KOPT-K1 (cell line): Measurements from ENCODE around the gene CBLC.

Source experiments
- H3K27ac ChIP-seq: fragments of 200-600 bp; sonication (generic); 2 replicates; pipeline ENCODE4 v1.5.1; 2016; ENCODE audit warnings: antibody characterized with exemption, mild to moderate bottlenecking, low read depth, low read length; ENCODE audit not compliant: poor library complexity, severe bottlenecking
- H3K36me3 ChIP-seq: fragments of 200-600 bp; sonication (generic); 2 replicates; pipeline ENCODE4 v1.5.1; 2017; ENCODE audit warnings: antibody characterized with exemption, mild to moderate bottlenecking, low read length, moderate library complexity; ENCODE audit not compliant: insufficient read depth
- H3K9me3 ChIP-seq: fragments of 200-600 bp; sonication (generic); 2 replicates; pipeline ENCODE4 v1.5.1; 2017; ENCODE audit warnings: antibody characterized with exemption, low read length, mild to moderate bottlenecking; ENCODE audit not compliant: insufficient read depth, poor library complexity, severe bottlenecking

The CBLC gene, protein sequence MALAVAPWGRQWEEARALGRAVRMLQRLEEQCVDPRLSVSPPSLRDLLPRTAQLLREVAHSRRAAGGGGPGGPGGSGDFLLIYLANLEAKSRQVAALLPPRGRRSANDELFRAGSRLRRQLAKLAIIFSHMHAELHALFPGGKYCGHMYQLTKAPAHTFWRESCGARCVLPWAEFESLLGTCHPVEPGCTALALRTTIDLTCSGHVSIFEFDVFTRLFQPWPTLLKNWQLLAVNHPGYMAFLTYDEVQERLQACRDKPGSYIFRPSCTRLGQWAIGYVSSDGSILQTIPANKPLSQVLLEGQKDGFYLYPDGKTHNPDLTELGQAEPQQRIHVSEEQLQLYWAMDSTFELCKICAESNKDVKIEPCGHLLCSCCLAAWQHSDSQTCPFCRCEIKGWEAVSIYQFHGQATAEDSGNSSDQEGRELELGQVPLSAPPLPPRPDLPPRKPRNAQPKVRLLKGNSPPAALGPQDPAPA

DNA sequence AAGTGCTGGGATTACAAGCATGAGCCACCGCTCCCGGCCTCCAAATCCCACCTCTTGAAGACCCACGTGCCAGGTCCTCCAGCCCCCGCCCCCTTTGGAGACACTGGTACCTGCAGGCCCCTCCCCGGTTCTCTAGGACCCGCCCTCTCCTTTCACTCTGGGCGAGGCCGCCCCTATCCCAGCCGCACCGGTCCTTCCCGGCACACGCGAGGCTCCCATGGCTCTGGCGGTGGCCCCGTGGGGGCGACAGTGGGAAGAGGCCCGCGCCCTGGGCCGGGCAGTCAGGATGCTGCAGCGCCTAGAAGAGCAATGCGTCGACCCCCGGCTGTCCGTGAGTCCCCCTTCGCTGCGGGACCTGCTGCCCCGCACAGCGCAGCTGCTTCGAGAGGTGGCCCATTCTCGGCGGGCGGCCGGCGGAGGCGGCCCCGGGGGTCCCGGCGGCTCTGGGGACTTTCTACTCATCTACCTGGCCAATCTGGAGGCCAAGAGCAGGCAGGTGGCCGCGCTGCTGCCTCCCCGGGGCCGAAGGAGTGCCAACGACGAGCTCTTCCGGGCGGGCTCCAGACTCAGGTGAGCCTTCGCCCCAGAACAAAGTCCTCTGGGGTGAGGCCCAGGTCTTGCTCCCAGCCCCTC is at the start of gene CBLC:
Gene CBLC, plus strand, starts transcription at position 176 of the 633 bp plus-strand sequence. Its CDS starts 42 bp downstream, at position 218.
- Histone ChIP-seq H3K9me3 (no peaks in the 10 kb centered on the region), H3K27ac (no peak within 1 kb of the TSS), H3K36me3 (no peaks in the 10 kb centered on the region)

DNA sequence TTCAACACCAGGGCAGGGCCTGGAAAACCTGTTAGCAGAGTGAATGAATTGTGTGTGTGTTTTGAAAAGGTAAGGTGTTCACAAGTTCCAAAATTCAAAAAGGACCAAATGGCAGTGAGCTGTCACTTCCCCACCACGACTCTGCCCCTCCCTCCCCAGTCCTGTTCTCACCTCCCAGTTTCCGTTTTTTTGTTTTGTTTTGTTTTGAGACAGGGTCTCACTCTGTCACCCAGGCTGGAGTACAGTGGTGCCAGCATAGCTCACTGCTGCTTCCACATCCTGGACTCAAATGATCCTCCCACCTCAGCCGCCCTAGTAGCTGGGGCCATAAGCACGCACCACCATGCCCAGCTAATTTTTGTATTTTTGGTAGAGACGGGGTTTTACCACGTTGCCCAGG is 49.5 kb upstream of the CBLC start:
- H3K27ac ChIP-seq, result no peak overlapping the region
- H3K36me3 ChIP-seq, result no peaks in the 10 kb centered on the region
- no peaks in the 10 kb centered on the region for H3K9me3 ChIP-seq

GRCh38 chr19:44729516-44730033 is 48.1 kb upstream of the CBLC start:
- Histone ChIP-seq H3K36me3 (no peaks in the 10 kb centered on the region), H3K27ac (no peak overlapping the region), H3K9me3 (no peaks in the 10 kb centered on the region)

DNA sequence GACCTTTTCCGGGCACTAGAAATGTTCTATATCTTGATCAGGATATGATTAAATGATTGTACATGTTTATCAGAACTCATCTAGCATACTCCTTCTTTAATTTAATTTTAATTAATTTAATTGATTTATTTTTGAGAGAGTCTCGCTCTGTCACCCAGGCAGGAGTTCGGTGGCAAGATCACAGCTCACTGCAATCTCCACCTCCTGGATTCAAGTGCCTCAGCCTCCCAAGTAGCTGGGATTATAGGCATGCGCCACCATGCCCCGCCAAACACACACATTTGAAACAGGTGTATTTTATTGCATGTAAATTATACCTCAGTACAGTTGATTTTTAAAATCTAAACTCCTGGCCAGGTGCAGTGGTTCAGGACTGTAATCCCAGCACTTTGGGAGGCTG is 46.6 kb upstream of the CBLC start:
- no peak overlapping the region for H3K27ac ChIP-seq

DNA sequence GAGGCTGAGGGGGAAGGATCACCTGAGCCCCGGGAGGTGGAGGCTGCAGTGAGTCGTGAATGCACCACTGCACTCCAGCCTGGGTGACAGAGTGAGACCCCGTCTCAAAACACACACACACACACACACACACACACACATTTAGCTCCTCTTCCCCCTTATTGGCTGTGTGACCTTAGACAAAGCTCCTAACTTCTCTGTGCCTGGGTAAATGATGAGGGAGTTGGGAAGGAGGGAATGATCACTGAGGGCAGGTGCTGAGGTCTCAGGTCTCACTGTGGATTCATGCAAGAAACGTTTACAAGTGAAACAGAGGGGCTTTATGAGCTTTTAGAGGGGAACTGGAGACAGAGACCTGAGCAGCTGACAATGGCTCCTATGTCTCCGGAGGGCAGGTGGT is 46.1 kb upstream of the CBLC start:
- H3K36me3 ChIP-seq, result no peaks in the 10 kb centered on the region
- H3K9me3 ChIP-seq, result no peaks in the 10 kb centered on the region
- H3K27ac ChIP-seq, result no peak overlapping the region

More for the DNA sequence above, 46.6 kb upstream of the CBLC start:
- H3K36me3 ChIP-seq, result no peaks in the 10 kb centered on the region
- no peaks in the 10 kb centered on the region for H3K9me3 ChIP-seq

DNA sequence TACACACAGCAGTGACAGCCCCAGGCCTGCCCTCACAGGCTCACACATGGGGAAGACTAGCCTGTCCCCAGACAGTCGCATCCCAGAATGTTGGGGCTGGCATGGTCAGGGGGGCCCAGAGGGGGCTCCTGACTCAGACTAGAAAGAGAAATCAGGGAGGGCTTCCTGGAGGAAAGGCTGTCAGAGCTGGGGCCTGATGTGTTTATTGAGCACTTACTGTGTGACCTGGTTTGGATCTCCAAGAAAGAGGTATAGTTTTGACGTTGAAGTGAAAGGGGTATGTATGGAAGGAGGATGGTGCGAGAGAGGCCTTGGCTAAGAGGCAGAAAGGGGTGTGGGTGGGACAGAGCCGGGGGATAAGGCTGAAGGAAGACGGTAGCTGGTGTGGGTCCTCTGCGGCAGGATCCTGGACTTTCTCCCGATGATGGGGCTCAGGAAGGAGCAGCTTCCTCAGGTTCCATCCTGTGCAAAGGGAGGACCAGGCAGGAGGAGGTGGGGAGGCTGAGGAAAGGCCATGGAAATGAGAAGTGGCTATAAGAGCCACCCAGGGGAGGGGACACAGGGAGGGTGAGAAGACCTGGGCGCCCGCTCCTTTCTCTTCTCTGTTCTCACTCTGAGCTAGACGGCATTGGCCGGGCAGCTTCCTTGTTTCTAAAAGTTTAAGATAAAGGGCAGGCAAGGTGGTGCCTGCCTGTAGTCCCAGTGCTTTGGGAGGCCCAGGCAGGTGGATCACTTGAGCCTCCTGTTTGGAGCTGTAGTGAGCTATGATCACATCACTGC is 45.3 kb upstream of the CBLC start:
- Histone ChIP-seq H3K27ac (no peak overlapping the region), H3K9me3 (no peaks in the 10 kb centered on the region), H3K36me3 (no peaks in the 10 kb centered on the region)

DNA sequence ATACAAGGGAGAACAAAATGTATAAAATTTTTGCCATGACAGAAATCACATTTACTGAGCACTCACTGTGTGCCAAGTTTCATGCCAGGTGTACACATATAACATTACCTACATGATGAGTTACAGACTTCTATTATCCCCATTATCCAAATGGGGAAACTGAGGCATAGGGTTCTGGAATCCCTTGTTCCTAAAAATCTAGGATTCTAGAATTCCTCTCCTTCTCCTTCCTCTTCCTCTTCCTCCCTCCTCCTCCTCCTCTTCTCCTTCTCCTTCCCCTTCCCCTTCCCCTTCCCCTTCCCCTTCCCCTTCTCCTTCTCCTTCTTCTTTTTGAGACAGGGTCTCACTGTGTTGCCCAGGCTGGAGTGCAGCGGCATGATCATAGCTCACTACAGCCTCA is 43.3 kb upstream of the CBLC start:
- H3K27ac ChIP-seq, result no peak overlapping the region
- no peaks in the 10 kb centered on the region for H3K36me3 ChIP-seq
- H3K9me3 ChIP-seq, result no peaks in the 10 kb centered on the region

GRCh38 chr19:44735011-44735410 is 42.7 kb upstream of the CBLC start:
- Histone ChIP-seq H3K9me3 (no peaks in the 10 kb centered on the region), H3K27ac (no peak overlapping the region), H3K36me3 (no peaks in the 10 kb centered on the region)

- no peak overlapping the region for H3K27ac ChIP-seq
- no peaks in the 10 kb centered on the region for H3K9me3 ChIP-seq
- H3K36me3 ChIP-seq, result no peaks in the 10 kb centered on the region
These were observed 40.2 kb upstream of the CBLC start for GRCh38 chr19:44737238-44738071.

GRCh38 chr19:44738136-44738535 is 39.6 kb upstream of the CBLC start:
- Histone ChIP-seq H3K9me3 (no peaks in the 10 kb centered on the region), H3K36me3 (no peaks in the 10 kb centered on the region), H3K27ac (no peak overlapping the region)

DNA sequence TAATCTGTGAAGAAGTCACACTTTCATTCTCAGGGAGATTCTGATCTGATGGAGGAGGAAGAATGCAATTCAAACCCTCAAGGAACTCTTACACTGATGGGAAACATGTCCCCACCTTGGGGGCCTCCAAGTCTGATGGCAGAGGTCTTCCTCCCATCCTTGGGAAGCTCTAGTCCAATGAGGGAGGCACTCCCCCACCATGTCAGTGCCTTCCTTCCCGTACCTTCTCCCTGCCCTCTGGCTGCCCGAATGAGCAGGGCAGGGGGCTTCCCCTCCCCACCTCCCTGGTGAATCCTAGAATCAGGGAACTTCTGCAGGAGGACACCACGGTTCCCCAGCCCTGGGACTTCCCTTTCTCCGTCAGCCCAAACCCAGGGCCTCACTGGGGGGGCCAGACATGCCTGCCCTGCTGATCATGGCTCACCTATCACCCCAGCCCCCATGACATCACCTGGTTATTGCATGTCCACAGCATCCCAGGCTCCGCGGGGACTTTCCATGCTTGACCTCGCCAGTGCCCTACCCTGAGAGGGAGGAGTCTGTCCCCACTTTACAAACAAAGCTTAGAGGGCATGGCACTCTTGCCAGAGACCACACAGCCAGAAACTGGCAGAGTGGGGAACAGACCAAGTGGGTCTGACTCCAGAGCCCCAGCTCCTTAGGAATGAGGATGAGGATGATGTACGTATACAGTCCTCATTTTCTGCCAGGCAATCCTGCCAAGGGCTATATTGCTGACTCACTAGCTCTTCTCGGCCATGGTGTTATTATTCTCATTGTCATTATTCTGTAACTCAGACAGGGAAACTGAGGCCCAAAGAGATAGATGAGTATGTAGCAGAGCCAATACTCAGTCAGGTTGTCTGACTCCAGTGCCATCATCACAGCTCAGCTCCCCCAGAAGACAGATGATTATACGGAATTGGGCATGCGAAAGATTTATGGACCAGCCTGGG is 38.8 kb upstream of the CBLC start:
- Histone ChIP-seq H3K36me3 (no peaks in the 10 kb centered on the region), H3K27ac (no peak overlapping the region), H3K9me3 (no peaks in the 10 kb centered on the region)

DNA sequence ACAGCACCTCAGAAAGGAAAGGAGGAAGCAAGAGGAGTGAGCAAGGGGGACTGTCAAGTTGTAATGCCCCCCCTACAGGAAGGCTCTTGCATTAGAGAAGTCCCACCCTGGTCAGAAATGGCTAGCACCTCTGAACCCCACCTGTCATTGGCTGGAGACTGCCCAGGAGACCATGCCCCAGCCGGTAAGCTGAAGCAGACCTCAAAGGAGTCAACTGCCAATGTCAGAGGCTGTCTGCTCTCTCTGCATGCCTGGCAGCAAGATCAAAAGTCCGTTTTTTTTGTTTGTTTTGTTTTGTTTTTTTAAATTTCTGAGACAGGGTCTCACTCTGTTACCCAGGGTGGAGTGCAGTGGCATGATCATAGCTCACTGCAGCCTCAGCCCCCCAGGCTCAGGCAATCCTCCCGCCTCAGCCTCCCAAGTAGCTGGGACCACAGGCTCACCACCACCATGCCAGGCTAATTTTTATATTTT is 37.3 kb upstream of the CBLC start:
- Histone ChIP-seq H3K27ac (no peak overlapping the region), H3K9me3 (no peaks in the 10 kb centered on the region), H3K36me3 (no peaks in the 10 kb centered on the region)

GRCh38 chr19:44741258-44741731 is 36.4 kb upstream of the CBLC start:
- no peaks in the 10 kb centered on the region for H3K9me3 ChIP-seq
- H3K36me3 ChIP-seq, result no peaks in the 10 kb centered on the region
- H3K27ac ChIP-seq, result no peak overlapping the region
